Right hindlimb (tissue), 1 donor: ENCODE results near the gene LY6G5C.
A peak's percentile ranks its signal among the peaks of the same experiment; 100 is the strongest.

Source experiments
- DNase-seq: peaks from one replicate; pipeline ENCODE4 v3.0.0-alpha.2; 2018

LY6G5C gene, protein sequence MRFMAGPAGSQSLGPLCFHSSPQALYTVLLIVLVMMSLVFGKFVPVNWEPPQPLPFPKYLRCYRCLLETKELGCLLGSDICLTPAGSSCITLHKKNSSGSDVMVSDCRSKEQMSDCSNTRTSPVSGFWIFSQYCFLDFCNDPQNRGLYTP

DNA sequence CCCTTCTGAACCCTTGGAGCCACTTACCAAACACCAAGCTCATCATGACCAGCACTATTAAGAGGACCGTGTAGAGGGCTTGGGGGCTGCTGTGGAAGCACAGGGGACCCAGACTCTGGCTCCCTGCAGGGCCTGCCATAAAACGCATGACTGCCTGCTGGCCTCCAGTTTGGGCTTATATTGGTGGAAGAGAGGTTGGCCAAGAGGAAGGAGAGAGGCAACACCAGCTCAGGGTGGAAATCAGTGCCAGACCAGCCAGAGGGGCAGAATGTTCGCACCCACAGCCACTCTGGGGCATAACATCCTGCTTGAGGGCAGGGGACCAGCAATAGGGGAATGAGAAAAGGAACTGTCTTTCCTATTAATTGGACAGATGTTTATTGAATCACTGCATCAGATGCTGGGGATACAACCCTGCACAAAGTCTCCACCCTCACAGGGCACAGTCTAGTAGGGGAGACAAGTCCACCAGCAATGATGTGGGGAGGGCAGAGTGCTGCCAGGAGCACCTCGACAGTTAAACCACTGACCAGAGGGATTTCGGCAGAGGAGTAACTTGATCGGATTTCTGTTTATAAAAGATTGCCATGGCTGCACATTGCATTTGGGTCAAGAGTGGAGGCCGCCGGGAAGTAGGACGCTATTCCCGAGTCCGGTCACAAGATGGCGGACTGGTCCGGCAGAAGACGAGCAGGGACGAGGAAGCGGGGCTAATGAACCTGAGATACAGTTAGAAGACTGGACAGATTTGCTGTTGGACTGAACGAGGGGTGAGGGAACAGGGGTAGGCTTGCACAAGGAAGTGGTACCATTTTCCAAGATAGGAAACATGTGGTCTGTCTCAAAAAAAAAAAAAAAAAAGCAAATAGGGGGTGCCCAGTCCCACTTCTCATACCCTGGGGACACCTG, at the start of gene LY6G5C:
Gene LY6G5C (minus strand): TSS at position 842 of the 909 bp plus-strand sequence. CDS start 694 bp downstream, at position 148.
- DNase-seq, result peak; percentile 91

DNA sequence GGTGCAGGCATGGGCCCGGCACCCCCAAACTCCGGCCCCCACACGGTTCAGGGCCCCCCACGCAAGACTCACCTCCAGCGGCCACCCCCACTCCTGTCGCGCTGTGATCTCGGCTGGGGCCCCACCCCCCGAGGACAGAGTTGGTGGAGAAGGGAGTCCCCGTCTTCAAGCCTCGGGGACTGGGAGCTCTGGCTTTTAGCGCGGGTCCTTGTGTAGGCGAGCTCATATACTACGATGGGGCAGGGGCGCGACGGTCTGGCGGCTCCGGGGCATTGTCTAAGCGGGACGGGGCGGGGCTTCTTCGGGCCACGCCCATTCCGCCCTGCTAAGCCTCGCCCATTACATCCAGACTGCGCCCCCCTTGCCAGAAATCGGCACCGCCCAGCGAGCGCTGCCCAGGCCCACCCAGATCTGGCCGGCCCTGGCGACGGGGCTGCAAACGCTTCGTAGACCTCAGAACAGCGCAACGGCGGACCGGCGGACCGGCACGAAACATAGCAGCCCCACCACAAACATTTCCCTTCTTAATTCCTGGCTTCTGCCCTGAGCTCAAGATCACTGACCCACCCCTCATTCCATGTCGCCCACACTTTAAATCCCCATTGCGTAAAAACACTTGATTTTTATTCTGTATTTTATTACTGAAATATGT, 49.2 kb upstream of the LY6G5C start:
- peak; percentile 96 for DNase-seq

DNA sequence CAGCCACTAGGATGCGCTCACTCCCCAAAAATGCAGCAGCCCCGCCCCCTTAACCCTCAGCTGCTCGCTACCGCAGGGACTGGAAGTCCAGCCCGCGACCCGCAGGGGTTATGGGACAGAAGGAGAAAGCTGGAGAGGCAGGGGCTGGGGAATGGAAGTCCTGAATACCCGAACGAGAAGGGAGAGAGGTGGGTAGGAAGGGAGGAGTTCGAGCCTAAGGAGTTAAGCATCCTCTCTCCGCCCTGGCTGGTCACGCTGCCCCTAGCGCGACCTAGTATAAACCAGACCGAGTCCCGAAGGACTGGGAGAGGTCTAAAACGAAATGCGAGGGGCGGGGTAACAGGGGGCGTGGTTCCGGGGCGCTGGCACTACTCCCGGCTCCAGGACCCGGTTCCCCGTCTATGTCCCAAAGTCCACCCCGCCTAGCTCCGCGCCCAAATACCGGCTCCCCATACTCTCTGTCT, 48.7 kb upstream of the LY6G5C start:
- DNase-seq, result peak; percentile 94

DNA sequence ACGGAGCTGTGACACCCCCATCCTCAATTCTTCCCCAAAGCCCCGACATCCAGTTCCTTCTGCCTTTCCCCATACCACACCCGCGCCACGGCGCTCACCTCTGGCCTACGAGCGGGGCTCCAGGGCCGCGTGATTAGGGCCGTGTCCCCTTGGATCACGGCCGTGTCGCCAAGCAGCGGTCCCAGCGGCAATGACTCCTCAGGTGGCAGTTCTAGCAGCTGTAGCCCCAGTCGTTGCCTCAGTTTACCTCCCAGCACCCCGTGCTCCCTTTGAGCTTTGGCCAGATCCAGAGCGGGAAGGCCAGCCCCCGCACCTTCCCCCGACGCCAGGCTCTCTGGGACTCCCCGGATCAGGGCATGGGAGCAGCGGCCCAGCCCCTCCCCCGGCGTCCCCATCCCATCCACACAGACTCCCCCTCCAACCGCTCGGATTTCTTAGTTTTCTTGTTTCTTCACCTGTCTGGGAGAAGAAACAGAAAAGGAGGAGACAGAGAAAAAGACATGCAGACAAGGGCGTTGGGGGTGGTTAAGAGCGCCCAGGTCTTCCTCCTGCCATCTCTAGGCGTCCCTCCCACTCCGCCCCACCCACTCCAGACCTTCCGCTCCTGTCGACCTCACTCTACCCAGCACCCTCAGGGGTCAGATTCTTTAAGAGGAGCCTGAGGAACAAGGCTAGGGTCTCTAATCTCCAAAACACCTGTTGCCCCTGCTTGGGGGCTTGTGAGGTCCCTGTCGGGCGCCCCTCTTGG, 48.1 kb upstream of the LY6G5C start, which contains the start of gene DDAH2:
Gene DDAH2 (minus strand): TSS at position 533 of the 748 bp plus-strand sequence. CDS start 138 bp downstream, at position 395.
- DNase-seq, result no peak

DNA sequence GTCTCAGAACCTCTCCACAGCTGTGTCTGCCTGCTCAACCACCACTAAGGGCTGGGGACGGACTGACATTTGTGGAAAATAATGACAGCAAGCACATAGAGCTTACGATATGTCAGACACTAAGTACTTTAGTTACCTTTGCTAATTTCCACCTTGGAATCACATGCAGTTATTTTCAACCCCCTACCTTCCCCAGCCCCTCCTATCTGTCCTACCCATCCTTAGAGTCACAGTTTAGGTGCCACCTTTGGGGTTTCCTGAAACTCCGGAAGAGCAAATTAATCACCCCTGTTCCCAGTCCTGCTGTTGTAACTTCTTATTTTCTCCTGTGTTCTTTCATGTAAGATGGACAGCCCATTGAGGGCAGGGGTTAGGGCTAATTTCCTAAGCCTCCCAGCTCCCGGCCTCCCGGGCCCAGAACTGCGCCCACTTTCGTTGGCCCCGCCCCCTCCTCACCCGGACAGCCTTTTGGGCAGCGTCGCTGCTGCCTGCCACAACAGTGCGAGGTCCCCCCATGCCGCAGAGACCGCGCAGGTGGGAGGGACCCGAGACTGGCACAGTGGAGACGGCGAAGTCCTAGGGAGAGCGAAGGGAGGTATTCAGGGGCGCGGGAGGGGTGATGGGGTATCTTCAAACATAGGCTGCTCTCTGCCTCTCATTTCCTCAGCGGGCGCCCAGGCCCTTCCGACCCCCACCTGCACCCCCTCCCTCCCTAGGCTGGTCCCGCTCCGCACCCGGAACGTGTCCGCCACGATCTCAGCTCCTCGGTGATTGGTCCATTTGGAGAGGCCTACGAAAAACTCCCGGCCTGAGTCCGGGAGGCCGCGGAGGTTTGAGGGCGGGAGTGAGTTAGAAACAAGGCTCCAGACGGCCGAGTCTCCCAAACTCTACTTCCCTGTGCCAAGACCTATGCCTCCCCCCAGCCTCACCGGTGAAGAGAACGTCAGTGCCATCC, 47.1 kb upstream of the LY6G5C start:
- DNase-seq, result no peak

DNA sequence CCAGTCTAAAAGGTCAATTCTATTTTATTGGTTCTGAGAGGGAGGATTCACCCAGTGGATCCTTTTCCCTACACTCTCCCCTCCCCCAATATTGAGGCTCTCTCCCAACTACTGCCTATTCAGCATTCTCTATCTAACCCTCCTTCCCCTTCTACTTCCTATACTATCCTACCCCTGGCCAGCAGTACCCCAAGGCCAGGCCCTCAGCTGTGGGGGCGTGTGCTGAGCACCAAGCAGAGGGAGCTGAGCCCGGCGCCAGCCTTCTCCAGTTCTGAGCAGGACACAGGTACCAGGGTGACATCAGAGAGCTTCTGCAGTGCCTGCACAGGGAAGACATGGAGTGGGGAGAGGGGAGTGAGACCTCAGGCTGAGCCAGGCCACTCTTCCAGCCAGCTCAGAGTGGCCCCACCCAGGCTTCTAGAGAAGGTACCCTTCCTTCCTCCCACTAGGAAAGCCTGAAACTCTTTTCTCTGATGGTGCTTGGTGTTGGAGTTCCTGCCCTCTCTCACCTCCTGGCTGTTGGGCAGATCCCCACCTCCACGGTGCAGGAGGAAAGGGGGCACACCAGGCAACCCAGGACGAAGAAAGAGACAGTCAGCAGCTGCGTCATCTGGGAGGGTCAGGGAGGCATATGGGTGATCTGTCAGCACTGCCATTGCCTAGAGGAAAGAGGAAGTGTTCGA, 46.3 kb upstream of the LY6G5C start:
- no peak for DNase-seq

DNA sequence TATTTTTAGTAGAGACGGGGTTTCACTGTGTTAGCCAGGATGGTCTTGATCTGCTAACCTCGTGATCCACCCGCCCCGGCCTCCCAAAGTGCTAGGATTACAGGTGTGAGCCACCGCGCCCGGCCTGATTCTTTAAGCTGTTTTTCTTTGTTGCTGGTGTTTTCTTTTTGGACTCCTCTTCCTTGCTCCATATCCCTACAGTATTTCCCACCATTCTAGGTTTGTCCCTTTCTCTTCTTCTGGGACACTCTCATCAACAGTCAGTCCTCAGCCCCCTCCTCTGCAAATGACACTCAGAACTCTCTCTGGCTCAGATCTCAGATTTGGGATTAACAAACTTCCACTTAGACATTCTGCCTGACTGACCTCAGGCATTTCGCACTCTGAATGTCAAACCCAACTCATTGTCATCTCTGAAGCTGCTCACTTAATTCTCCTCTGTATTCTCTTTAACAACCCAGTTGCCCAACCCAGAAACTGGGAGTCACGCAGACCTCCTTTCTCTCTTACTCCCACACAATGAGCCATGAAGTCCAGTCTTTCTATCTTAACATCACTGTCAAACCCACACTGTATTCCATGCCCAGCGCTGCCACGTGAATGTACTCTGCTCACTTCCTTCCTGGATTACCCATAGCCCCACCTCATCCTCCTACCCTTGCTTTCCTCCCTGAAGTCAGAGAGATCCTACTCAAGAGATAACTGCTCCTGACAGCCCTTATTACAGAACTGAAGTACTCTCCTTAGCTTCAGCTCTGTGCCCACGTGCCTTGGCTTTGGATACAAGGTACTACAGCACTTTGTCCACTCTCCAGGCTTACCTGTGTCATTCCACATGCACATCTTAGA, 44.9 kb upstream of the LY6G5C start:
- no peak for DNase-seq

DNA sequence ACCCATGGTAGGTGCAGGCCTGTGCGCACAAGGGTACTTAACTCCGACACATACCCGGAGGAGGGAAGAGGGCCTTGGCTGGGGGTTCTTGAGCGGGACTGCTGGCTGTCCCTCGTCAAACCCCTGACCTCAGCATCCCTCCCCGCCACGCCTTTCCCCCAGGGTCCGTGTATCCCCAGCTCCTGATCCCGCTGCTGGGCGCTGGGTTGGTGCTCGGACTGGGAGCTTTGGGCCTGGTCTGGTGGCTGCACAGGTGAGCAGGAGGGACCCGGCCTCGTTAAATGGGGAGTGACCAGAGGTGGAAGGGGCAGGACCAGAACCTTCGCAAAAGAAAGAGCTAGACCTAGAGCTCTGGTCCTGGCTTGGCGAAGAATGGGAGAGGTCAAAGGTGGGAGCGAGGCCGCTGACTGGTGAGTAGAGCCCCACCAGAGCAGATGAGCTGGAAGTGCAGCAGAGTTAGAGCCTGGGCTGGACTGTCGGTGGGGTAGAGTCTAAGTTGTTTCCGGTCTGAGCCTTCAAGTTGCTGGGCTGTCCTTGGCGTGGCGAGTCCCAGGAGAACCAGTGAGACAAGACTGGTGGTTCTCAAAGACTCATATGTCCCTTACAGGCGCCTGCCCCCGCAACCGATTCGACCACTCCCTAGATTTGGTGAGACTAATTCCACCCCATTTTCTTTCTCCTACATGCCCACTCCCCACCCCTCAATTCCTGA, 43.3 kb upstream of the LY6G5C start:
- no peak for DNase-seq

DNA sequence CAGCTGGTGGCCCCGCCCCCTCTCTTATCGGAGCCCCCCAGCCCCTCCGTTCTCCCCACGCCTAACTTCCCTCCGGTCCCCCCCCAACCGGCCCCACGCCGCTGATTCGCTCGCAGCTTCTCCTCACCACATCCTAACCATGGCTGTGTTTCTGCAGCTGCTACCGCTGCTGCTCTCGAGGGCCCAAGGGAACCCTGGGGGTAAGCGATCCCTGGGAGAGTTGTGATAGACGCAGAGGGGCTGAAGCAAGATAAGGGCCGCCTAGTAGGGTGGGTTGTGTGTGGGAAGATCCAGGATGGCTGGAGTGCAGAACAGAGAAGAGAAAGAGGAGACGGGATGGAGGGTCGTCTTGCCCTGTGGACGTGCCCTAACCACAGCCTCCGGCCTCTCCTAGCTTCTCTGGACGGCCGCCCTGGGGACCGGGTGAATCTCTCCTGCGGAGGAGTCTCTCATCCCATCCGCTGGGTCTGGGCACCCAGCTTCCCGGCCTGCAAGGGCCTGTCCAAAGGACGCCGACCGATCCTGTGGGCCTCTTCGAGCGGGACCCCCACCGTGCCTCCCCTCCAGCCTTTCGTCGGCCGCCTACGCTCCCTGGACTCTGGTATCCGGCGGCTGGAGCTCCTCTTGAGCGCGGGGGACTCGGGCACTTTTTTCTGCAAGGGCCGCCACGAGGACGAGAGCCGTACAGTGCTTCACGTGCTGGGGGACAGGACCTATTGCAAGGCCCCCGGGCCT, 42.5 kb upstream of the LY6G5C start, which contains the start of gene MPIG6B:
Gene MPIG6B (plus strand): TSS at position 129 of the 735 bp plus-strand sequence. CDS start 11 bp downstream, at position 140.
- DNase-seq, result no peak

DNA sequence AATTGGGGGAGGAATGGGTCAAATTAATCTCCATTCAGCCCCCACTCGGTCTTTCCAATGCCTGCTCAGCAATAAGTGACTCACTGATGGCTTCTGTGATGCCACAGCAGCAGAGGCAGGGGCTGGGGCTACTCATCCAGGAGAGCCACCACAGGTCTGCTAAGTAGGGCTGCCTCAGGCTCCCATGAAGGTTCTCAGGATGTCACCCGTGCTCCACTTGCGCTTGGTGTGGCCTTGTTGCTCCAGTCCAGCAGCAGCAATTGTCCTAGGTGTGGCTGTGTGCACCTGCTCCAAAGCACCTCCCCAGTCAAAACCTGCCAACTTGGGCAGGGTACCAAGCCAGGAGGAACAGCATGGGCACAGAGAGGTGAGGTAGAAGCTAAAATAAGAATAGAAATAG, 41.3 kb upstream of the LY6G5C start:
- no peak for DNase-seq

DNA sequence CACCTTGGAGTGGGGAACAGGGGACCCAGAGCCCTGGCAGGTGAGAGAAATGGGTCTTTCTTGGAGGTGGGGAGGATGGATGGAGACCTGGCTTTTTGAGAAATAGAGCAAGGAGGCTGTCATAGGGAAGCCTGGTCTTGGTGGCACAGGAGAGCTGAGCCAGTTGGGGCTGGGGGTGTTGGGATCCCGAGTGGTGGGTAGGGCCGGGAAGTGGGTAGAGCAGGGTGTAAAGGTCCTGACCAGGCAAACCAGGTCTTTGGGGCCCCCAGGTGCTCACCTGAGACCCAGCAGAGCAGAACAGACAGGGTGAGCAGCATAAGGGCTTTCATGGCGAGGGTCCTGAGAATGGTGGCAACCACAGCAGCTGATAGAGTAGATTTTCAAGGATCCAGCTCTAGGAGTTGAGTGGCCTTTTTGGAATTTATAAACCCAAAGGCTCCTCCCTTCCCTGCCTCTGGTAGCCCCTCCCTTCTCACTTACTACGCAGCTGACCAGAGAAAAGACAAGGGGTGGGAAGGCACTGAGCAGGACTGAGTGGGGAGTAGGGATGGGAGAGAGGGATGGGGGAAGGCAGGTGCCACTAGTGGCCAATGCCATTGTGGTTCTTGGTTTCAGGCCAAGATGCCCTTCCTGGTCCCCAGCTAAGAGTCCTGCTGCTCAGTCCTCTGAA, 40.6 kb upstream of the LY6G5C start, which contains the start of gene LY6G6C:
Gene LY6G6C (minus strand): TSS at position 396 of the 670 bp plus-strand sequence. CDS start 67 bp downstream, at position 329.
- DNase-seq, result no peak

DNA sequence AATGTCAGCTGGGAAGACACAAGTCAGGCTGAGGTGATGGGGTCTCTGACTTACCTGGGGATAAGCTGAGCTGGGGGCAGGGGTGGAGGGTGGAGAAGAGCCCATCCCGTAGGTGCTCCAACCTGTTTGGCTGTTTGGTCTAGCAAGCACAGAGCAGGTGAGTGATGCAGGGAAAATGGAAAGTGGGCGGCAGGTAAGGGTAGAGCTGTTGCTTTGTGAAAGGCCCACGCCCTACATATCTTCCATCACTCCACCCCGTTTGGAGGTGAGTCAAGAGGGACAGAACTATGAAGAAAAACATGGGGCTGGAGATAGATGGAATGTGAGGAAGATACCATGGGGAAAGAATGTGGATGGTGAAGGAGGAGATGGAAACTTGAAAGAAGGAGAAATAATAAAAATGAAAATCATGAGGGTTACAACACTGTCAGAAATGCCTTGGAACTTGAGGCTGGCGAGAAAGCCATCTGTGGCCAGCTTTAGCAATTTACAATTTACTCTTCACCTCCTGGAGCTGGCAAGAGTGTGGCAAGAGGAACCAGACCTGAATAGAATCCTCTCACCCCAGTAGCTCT, 39.4 kb upstream of the LY6G5C start:
- DNase-seq, result no peak

DNA sequence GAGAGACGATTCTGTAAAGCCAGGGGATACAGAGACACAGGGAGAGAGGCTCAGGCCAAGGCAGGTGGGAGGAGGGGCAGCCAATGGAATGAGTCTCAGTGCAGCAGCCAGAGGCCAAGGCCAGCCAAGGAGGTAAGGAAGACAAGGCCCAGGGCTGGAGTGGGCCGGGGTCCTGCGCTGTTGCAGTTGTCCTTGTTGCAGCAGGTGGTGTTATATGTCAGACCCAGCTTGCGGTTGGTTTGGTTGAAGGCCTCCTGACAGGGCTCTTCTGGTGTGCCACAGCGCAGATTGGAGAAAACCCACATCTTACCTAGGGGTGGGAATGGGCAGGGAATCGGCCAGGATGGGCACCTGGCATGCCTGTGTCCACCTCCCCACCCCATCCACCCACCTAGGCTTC, 38.1 kb upstream of the LY6G5C start:
- no peak for DNase-seq

DNA sequence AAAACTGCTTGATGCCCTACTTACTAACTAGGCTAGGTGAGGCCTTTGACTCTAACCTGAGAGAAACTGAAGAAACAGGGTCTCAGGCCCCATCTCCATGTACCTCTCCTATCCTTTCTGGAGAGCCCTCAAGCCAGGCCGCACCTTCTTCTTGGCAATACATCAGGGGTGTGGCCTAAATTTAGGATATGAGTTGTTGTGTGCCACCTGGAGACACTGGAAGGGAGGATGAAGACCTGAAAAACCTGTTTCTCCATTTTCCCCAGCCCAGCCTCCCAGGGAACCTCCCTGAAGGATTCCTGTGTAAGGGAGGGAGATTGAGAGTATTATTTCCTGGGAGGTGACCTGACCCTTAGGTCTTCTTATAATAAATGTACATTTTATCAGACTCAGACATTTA, 37.4 kb upstream of the LY6G5C start:
- DNase-seq, result no peak

DNA sequence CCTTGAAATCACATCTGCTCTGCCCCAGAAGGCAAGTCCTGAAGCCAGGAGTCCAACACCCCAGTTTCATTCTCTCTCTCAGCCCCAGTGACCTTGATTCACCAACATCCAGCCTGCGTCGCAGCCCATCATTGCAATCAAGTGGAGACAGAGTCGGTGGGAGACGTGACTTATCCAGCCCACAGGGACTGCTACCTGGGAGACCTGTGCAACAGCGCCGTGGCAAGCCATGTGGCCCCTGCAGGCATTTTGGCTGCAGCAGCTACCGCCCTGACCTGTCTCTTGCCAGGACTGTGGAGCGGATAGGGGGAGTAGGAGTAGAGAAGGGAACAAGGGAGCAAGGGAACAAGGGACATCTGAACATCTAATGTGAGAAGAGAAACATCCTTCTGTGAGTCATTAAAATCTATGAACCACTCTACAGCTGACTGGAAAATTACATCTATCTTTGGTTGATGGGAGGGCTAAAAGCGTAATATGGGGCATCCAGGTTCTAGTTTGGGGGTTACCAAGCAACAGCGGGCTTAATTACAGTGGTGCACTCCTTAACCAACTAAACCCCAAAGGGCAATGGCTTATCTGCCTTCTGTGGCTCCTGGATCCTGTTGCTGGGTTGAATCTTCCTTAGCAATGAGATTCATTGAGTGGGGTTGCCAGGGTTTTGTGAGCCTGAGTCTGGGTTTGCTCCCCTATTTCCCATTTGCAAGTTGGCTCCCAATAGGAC, 36.8 kb upstream of the LY6G5C start:
- DNase-seq, result no peak
